WTC11 (cell line): Measurements from ENCODE around the gene OGG1. TPM values are rescaled to one million over a fixed set of nuclear protein-coding genes. Genes with fewer than 3 reads are reported as not detected.

Source experiments
- ATAC-seq: fragments of 200-7000 bp; cut with Tn5 transposase; 2 replicates; pipeline ENCODE4 v1.10.0; 2021; ENCODE audit warnings: mild to moderate bottlenecking, moderate library complexity
- CTCF ChIA-PET: fragments of 300-600 bp; sonication (Branson Sonifier 250); formaldehyde crosslinking; loops from one replicate; lab custom pipeline; 2021; ENCODE audit warnings: antibody characterized with exemption; lab: Charles Lee
- POLR2A ChIA-PET: fragments of 350-600 bp; sonication (Branson Sonifier 250); formaldehyde crosslinking; loops from one replicate; lab custom pipeline; 2021; ENCODE audit warnings: antibody characterized with exemption; lab: Charles Lee
- DNase-seq: peaks from one replicate; pipeline ENCODE4 v3.0.0; 2021; ENCODE audit warnings: low spot score
- H3K27ac Mint-ChIP-seq: 2 replicates; pipeline ENCODE4 v1.8.0; 2021; ENCODE audit warnings: mixed read lengths
- H3K27me3 Mint-ChIP-seq: 2 replicates; pipeline ENCODE4 v1.8.0; 2021; ENCODE audit warnings: low read depth, mild to moderate bottlenecking, moderate library complexity, mixed read lengths
- H3K36me3 Mint-ChIP-seq: 2 replicates; pipeline ENCODE4 v1.8.0; 2021; ENCODE audit warnings: mixed read lengths
- H3K4me1 Mint-ChIP-seq: 2 replicates; pipeline ENCODE4 v1.8.0; 2022; ENCODE audit warnings: mixed read lengths
- H3K4me3 Mint-ChIP-seq: 2 replicates; pipeline ENCODE4 v1.8.0; 2021; ENCODE audit warnings: mild to moderate bottlenecking, moderate library complexity, mixed read lengths
- H3K9me3 Mint-ChIP-seq: 2 replicates; pipeline ENCODE4 v1.8.0; 2021; ENCODE audit warnings: mixed read lengths
- CBFB ChIP-seq: sonication (generic); formaldehyde crosslinking; IDR thresholded peaks from 2 replicates; pipeline ENCODE4 v1.8.1; 2022; ENCODE audit warnings: mild to moderate bottlenecking, low read depth, missing genetic modification reagents
- CREM ChIP-seq: sonication (generic); formaldehyde crosslinking; IDR thresholded peaks from 2 replicates; pipeline ENCODE4 v1.8.1; 2022; ENCODE audit warnings: mild to moderate bottlenecking, missing genetic modification reagents, moderate library complexity
- E2F4 ChIP-seq: sonication (generic); formaldehyde crosslinking; IDR thresholded peaks from 2 replicates; pipeline ENCODE4 v1.8.1; 2022; ENCODE audit warnings: low read depth, mild to moderate bottlenecking, moderate library complexity, missing genetic modification reagents, borderline replicate concordance
- E2F5 ChIP-seq: sonication (generic); formaldehyde crosslinking; IDR thresholded peaks from 2 replicates; pipeline ENCODE4 v1.8.1; 2022; ENCODE audit warnings: mild to moderate bottlenecking, moderate library complexity, missing genetic modification reagents
- ESRRA ChIP-seq: sonication (generic); formaldehyde crosslinking; IDR thresholded peaks from 2 replicates; pipeline ENCODE4 v1.8.1; 2022; ENCODE audit warnings: mild to moderate bottlenecking, missing genetic modification reagents, borderline replicate concordance
- GRHL2 ChIP-seq: fragments of 250-450 bp; sonication (Bioruptor Pico); IDR thresholded peaks from 2 replicates; pipeline ENCODE4 v1.8.0; 2022; ENCODE audit warnings: mild to moderate bottlenecking, moderate library complexity; ENCODE audit not compliant: insufficient replicate concordance, severe bottlenecking
- GTF2I ChIP-seq: fragments of 250-450 bp; sonication (Bioruptor Pico); conservative IDR thresholded peaks from 2 replicates; pipeline ENCODE4 v1.4.0; 2021; ENCODE audit warnings: mild to moderate bottlenecking
- IRF2 ChIP-seq: sonication (generic); formaldehyde crosslinking; IDR thresholded peaks from 2 replicates; pipeline ENCODE4 v1.8.0; 2022; ENCODE audit warnings: low read depth, missing genetic modification reagents, borderline replicate concordance
- JUN ChIP-seq: sonication (generic); formaldehyde crosslinking; IDR thresholded peaks from 2 replicates; pipeline ENCODE4 v1.8.0; 2023; ENCODE audit warnings: mild to moderate bottlenecking, missing genetic modification reagents
- KAT7 ChIP-seq: sonication (generic); formaldehyde crosslinking; IDR thresholded peaks from 2 replicates; pipeline ENCODE4 v1.8.1; 2023; ENCODE audit warnings: missing genetic modification reagents, mild to moderate bottlenecking, borderline replicate concordance
- NFATC4 ChIP-seq: fragments of 250-450 bp; sonication (Bioruptor Pico); IDR thresholded peaks from 2 replicates; pipeline ENCODE4 v1.9.0; 2021; ENCODE audit warnings: mild to moderate bottlenecking
- NR2C2 ChIP-seq: sonication (generic); formaldehyde crosslinking; IDR thresholded peaks from 2 replicates; pipeline ENCODE4 v1.8.0; 2022; ENCODE audit warnings: mild to moderate bottlenecking, missing genetic modification reagents
- SMAD3 ChIP-seq: sonication (generic); formaldehyde crosslinking; IDR thresholded peaks from 2 replicates; pipeline ENCODE4 v1.8.0; 2022; ENCODE audit warnings: missing genetic modification reagents, mild to moderate bottlenecking, borderline replicate concordance
- SOX15 ChIP-seq: fragments of 250-450 bp; sonication (Bioruptor Pico); IDR thresholded peaks from 2 replicates; pipeline ENCODE4 v1.9.0; 2021; ENCODE audit warnings: mild to moderate bottlenecking
- SP1 ChIP-seq: sonication (generic); formaldehyde crosslinking; conservative IDR thresholded peaks from 2 replicates; pipeline ENCODE4 v1.8.1; 2022; ENCODE audit warnings: missing genetic modification reagents
- TEAD1 ChIP-seq: sonication (generic); formaldehyde crosslinking; IDR thresholded peaks from 2 replicates; pipeline ENCODE4 v1.8.0; 2022; ENCODE audit warnings: mild to moderate bottlenecking, missing genetic modification reagents
- TP53 ChIP-seq: sonication (generic); formaldehyde crosslinking; IDR thresholded peaks from 2 replicates; pipeline ENCODE4 v1.8.1; 2023; ENCODE audit warnings: mild to moderate bottlenecking, missing genetic modification reagents
- ZBTB21 ChIP-seq: sonication (generic); formaldehyde crosslinking; IDR thresholded peaks from 2 replicates; pipeline ENCODE4 v1.8.1; 2023; ENCODE audit warnings: mild to moderate bottlenecking, missing genetic modification reagents, borderline replicate concordance
- ZBTB43 ChIP-seq: sonication (generic); formaldehyde crosslinking; IDR thresholded peaks from 2 replicates; pipeline ENCODE4 v1.8.1; 2023; ENCODE audit warnings: mild to moderate bottlenecking, missing genetic modification reagents
- ZNF121 ChIP-seq: sonication (generic); formaldehyde crosslinking; IDR thresholded peaks from 2 replicates; pipeline ENCODE4 v1.8.0; 2023; ENCODE audit warnings: missing genetic modification reagents
- ZNF219 ChIP-seq: sonication (generic); formaldehyde crosslinking; IDR thresholded peaks from 2 replicates; pipeline ENCODE4 v1.8.0; 2023; ENCODE audit warnings: missing genetic modification reagents, mild to moderate bottlenecking, borderline replicate concordance
- ZNF396 ChIP-seq: fragments of 250-450 bp; sonication (Bioruptor Pico); IDR thresholded peaks from 2 replicates; pipeline ENCODE4 v1.8.0; 2021; ENCODE audit warnings: mild to moderate bottlenecking, moderate library complexity, borderline replicate concordance
- ZNF671 ChIP-seq: fragments of 250-450 bp; sonication (Bioruptor Pico); IDR thresholded peaks from 2 replicates; pipeline ENCODE4 v1.8.0; 2021; ENCODE audit warnings: mild to moderate bottlenecking
- total RNA-seq: library from RNA; stranded (reverse); gene quantifications from 3 replicates; pipeline ENCODE4 v1.2.3, GENCODE V29; 2021
- TF ChIP-seq, protein P1 (sequence below): sonication (generic); formaldehyde crosslinking; IDR thresholded peaks from 2 replicates; pipeline ENCODE4 v1.8.1; 2023; ENCODE audit warnings: mild to moderate bottlenecking, missing genetic modification reagents, moderate library complexity
- TF ChIP-seq, protein P2 (sequence below): sonication (generic); formaldehyde crosslinking; IDR thresholded peaks from 2 replicates; pipeline ENCODE4 v1.8.0; 2022; ENCODE audit warnings: mild to moderate bottlenecking, missing genetic modification reagents
- TF ChIP-seq, protein P3 (sequence below): sonication (generic); formaldehyde crosslinking; IDR thresholded peaks from 2 replicates; pipeline ENCODE4 v1.8.0; 2022; ENCODE audit warnings: mild to moderate bottlenecking, missing genetic modification reagents
- TF ChIP-seq, protein P4 (sequence below): sonication (generic); formaldehyde crosslinking; IDR thresholded peaks from 2 replicates; pipeline ENCODE4 v1.8.1; 2023; ENCODE audit warnings: mild to moderate bottlenecking, moderate library complexity, missing genetic modification reagents
- TF ChIP-seq, protein P5 (sequence below): sonication (generic); formaldehyde crosslinking; IDR thresholded peaks from 2 replicates; pipeline ENCODE4 v1.8.0; 2022; ENCODE audit warnings: mild to moderate bottlenecking, missing genetic modification reagents

OGG1 gene
- total RNA-seq, 1 experiment from 2014 or later = 27.3 TPM

DNA sequence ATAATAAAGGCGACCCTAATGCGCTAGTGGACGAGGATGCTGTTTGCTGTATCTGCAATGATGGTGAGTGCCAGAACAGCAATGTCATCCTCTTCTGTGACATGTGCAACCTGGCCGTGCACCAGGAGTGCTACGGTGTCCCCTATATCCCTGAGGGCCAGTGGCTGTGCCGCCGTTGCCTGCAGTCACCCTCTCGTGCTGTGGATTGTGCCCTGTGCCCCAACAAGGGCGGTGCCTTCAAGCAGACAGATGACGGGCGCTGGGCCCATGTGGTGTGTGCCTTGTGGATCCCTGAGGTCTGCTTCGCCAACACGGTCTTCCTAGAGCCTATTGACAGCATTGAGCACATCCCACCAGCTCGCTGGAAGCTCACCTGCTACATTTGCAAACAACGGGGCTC, 10.6 kb upstream of the OGG1 start:
- no peak for DNase-seq
- H3K36me3 Mint-ChIP-seq = peaks cover 82% of the 10 kb centered on the region
- H3K4me3 Mint-ChIP-seq = no peak overlapping the region
- ATAC-seq = no peak
- POLR2A ChIA-PET = no interaction called here
- H3K4me1 Mint-ChIP-seq = no peaks in the 10 kb centered on the region
- CTCF ChIA-PET = interaction anchor here (0.9 kb wide), 1 partner anchor 12 kb away, joined by 3 read pairs; no protein-coding TSS in a partner anchor
- no peaks in the 10 kb centered on the region for H3K9me3 Mint-ChIP-seq
- no peak for TF ChIP-seq GTF2I (CRISPR knock-in tag)
- no peak for TF ChIP-seq ZNF671 (CRISPR knock-in tag)
- TF ChIP-seq ZBTB21 (CRISPR knock-in tag) = no peak
- TF ChIP-seq, protein P1, sequence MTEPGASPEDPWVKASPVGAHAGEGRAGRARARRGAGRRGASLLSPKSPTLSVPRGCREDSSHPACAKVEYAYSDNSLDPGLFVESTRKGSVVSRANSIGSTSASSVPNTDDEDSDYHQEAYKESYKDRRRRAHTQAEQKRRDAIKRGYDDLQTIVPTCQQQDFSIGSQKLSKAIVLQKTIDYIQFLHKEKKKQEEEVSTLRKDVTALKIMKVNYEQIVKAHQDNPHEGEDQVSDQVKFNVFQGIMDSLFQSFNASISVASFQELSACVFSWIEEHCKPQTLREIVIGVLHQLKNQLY = no peak
- TF ChIP-seq, protein P2, sequence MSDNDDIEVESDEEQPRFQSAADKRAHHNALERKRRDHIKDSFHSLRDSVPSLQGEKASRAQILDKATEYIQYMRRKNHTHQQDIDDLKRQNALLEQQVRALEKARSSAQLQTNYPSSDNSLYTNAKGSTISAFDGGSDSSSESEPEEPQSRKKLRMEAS = no peak
- no peak for TF ChIP-seq KAT7 (CRISPR knock-in tag)
- TF ChIP-seq NFATC4 (CRISPR knock-in tag) = no peak
- TF ChIP-seq, protein P3, sequence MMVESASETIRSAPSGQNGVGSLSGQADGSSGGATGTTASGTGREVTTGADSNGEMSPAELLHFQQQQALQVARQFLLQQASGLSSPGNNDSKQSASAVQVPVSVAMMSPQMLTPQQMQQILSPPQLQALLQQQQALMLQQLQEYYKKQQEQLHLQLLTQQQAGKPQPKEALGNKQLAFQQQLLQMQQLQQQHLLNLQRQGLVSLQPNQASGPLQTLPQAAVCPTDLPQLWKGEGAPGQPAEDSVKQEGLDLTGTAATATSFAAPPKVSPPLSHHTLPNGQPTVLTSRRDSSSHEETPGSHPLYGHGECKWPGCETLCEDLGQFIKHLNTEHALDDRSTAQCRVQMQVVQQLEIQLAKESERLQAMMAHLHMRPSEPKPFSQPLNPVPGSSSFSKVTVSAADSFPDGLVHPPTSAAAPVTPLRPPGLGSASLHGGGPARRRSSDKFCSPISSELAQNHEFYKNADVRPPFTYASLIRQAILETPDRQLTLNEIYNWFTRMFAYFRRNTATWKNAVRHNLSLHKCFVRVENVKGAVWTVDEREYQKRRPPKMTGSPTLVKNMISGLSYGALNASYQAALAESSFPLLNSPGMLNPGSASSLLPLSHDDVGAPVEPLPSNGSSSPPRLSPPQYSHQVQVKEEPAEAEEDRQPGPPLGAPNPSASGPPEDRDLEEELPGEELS (CRISPR knock-in tag) = no peak
- TF ChIP-seq NR2C2 (CRISPR knock-in tag) = no peak
- TF ChIP-seq ZNF121 (CRISPR knock-in tag) = no peak
- TF ChIP-seq, protein P4, sequence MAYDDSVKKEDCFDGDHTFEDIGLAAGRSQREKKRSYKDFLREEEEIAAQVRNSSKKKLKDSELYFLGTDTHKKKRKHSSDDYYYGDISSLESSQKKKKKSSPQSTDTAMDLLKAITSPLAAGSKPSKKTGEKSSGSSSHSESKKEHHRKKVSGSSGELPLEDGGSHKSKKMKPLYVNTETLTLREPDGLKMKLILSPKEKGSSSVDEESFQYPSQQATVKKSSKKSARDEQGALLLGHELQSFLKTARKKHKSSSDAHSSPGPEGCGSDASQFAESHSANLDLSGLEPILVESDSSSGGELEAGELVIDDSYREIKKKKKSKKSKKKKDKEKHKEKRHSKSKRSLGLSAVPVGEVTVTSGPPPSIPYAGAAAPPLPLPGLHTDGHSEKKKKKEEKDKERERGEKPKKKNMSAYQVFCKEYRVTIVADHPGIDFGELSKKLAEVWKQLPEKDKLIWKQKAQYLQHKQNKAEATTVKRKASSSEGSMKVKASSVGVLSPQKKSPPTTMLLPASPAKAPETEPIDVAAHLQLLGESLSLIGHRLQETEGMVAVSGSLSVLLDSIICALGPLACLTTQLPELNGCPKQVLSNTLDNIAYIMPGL (CRISPR knock-in tag) = no peak
- no peak for TF ChIP-seq SP1 (CRISPR knock-in tag)
- no peak for TF ChIP-seq ZNF219 (CRISPR knock-in tag)
- no peak for TF ChIP-seq E2F5
- no peak for TF ChIP-seq IRF2 (CRISPR knock-in tag)
- TF ChIP-seq TEAD1 (CRISPR knock-in tag) = no peak
- TF ChIP-seq, protein P5, sequence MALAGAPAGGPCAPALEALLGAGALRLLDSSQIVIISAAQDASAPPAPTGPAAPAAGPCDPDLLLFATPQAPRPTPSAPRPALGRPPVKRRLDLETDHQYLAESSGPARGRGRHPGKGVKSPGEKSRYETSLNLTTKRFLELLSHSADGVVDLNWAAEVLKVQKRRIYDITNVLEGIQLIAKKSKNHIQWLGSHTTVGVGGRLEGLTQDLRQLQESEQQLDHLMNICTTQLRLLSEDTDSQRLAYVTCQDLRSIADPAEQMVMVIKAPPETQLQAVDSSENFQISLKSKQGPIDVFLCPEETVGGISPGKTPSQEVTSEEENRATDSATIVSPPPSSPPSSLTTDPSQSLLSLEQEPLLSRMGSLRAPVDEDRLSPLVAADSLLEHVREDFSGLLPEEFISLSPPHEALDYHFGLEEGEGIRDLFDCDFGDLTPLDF (CRISPR knock-in tag) = no peak
- no peak for TF ChIP-seq TP53 (CRISPR knock-in tag)
- no peak for TF ChIP-seq ESRRA (CRISPR knock-in tag)
- TF ChIP-seq CREM (CRISPR knock-in tag) = no peak
- no peak overlapping the region for H3K27ac Mint-ChIP-seq
- no peaks in the 10 kb centered on the region for H3K27me3 Mint-ChIP-seq

- CTCF ChIA-PET = interaction anchor here (1.0 to 1.7 kb wide), 2 partner anchors 16 to 242 kb away, joined by 5 read pairs; no protein-coding TSS in a partner anchor
- H3K36me3 Mint-ChIP-seq = peaks cover 82% of the 10 kb centered on the region
- TF ChIP-seq GRHL2 (CRISPR knock-in tag) (no peak), JUN (no peak), SOX15 (CRISPR knock-in tag) (no peak), E2F4 (CRISPR knock-in tag) (no peak), ZNF396 (CRISPR knock-in tag) (no peak), ZBTB43 (CRISPR knock-in tag) (no peak), CBFB (no peak), ZNF121 (CRISPR knock-in tag) (no peak), SMAD3 (CRISPR knock-in tag) (no peak)
These were observed 7.2 kb upstream of the OGG1 start for GRCh38 chr3:9742560-9742959.

More at GRCh38 chr3:9742560-9742959, 7.2 kb upstream of the OGG1 start:
- H3K27ac Mint-ChIP-seq = no peak overlapping the region
- DNase-seq = no peak
- no peaks in the 10 kb centered on the region for H3K27me3 Mint-ChIP-seq
- no peak overlapping the region for H3K4me3 Mint-ChIP-seq
- ATAC-seq = no peak
- no peaks in the 10 kb centered on the region for H3K9me3 Mint-ChIP-seq
- H3K4me1 Mint-ChIP-seq = no peaks in the 10 kb centered on the region
- POLR2A ChIA-PET = interaction anchor here (0.6 kb wide), 1 partner anchor 297 kb away, joined by 5 read pairs; no protein-coding TSS in a partner anchor
